GM20000 (cell line): ENCODE measurements around the gene SLC4A8.
A peak's percentile ranks its signal among the peaks of the same experiment; 100 is the strongest.

ENCODE experiments used
- DNase-seq: peaks from one replicate; pipeline ENCODE4 v3.0.0; 2012; ENCODE audit warnings: low spot score
- TF ChIP-seq, protein P1 (sequence below): IDR thresholded peaks from 2 replicates; pipeline ENCODE4 v1.5.1; 2012; ENCODE audit warnings: mild to moderate bottlenecking, control low read depth; ENCODE audit errors: extremely low read depth, missing control alignments

The SLC4A8 gene

DNA sequence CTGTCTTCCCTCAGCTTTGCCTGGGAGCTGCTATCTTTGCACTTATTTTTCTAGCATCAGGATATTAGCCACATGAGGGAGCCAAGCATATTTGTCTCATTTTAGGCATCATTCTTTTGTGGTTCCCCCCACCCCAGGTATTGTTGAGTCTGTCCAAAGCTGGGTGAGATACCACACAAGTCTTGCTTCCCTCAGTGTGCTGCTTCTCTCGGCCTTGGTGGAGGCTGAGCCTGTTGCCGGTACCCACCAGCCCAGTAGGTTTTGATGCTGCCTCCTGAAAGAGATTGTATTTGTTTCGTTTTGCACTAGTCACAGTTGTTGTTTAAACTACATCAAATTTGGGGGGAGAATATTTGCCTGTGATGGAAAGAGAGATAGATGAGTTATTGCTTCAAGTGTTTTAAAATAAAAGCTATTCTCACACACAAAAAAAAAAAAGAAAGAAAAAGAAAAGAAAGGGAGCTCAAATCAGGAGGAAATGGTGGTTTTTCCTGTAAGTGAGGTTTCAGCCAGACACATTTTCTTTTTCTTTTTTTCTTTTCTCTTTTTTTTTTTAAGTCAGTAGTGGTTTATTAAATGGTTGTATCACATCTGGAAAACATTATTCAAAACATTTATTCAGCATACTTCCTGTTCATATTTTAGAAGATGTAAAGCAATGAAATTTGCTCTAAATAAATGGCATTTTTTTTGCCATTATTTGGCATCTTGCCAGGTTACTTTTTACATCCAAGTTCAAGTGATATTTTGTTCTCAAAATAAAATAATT is 58.5 kb downstream of the SLC4A8 start:
- TF ChIP-seq, protein P1, sequence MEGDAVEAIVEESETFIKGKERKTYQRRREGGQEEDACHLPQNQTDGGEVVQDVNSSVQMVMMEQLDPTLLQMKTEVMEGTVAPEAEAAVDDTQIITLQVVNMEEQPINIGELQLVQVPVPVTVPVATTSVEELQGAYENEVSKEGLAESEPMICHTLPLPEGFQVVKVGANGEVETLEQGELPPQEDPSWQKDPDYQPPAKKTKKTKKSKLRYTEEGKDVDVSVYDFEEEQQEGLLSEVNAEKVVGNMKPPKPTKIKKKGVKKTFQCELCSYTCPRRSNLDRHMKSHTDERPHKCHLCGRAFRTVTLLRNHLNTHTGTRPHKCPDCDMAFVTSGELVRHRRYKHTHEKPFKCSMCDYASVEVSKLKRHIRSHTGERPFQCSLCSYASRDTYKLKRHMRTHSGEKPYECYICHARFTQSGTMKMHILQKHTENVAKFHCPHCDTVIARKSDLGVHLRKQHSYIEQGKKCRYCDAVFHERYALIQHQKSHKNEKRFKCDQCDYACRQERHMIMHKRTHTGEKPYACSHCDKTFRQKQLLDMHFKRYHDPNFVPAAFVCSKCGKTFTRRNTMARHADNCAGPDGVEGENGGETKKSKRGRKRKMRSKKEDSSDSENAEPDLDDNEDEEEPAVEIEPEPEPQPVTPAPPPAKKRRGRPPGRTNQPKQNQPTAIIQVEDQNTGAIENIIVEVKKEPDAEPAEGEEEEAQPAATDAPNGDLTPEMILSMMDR = peak; percentile 5
- DNase-seq = peak; percentile 15

DNA sequence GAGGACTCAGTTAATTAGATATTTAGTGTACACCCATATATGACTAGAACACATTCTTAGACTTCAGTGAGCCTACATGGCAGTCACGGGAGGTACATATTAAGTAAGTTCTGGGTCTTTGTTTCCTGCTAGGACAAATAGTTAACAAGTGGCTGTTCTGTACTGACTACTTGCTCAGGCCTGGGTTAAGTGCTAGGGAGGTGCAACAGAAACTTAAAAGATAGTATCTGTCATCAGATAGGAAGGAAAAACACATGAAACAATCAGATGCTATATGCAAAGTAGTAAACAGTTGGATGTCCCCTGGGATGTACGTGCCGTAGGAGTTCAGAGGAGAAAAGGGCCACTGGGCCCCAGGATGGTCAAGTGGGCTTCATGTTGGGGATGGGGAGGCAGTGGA is 59.5 kb downstream of the SLC4A8 start:
- no peak for DNase-seq
- TF ChIP-seq, protein P1 = no peak

DNA sequence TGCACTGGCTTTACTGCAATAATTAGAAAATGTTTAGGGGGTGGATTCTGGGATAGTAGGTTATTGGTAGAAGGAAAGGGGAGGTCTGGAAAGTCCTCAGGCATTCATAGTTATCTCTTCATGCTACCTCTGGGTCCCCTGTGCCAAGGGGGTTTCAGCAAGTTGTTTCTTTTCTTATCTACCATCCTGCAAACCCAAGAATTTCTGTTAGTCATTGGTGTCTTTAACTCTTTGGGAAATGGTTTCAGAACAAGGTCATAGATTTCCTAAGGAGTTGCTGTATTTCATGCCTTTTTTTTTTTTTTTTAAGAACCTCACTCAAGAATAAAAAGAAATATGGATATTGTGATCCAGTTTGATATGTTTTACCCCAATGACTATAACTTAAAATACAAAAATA is 63.6 kb downstream of the SLC4A8 start:
- TF ChIP-seq, protein P1 = no peak
- no peak for DNase-seq

DNA sequence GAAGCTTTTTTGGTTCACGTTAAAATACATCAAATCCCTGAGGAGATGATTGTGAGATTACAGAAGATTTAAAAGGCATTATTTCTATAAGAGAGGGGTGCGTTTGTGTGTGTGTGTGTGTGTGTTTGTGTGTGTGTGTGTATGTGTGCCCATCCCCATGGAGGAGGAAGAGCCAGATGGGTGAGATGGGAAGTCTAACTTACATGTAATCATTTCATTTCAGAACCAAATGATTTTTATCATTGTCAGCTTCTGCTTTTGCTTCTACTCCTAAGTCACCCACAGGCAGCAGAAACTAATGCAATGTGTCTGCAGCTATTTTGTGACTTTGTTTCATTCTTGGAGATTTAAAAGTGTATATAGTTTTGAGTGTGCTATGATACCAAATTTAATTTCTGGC is 68.7 kb downstream of the SLC4A8 start:
- no peak for DNase-seq
- TF ChIP-seq, protein P1 = no peak

DNA sequence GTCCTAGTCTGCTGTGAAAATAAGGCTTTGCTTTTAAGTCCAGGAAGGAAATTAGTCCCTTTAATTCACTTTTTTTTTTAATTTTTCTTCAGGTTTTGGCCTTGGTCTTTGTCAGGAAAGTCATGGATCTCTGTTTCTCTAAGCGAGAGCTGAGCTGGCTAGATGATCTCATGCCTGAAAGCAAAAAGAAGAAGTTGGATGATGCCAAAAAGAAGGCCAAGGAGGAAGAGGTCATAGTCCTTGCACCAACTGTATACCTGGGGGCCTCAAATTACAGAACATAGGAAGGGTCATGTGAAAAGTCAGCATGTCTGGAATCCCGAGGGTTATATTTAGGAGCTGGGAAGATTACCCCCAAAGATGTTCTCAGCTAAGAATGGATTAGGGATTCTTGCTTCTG is 72.3 kb downstream of the SLC4A8 start:
- TF ChIP-seq, protein P1 = no peak
- no peak for DNase-seq

DNA sequence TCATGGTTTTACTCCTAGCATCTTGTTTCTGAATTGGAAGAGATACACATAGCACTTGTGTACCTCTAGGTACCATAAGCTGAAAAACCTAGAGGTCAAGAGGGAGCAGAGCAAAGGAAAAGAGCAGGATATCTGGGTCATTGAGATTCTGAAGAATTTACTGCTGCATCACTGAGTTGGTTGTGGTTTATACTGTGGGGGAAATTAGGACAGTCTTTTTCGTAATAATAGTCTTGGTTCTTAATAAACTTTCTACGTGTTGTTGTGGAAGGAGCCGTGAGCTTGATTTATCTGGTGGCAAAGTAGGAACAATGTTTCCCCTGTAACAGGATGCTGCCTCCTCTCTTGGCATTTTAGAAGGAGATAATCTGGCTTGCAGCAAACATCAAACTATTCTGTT is 80.2 kb downstream of the SLC4A8 start:
- DNase-seq = no peak
- TF ChIP-seq, protein P1 = no peak

DNA sequence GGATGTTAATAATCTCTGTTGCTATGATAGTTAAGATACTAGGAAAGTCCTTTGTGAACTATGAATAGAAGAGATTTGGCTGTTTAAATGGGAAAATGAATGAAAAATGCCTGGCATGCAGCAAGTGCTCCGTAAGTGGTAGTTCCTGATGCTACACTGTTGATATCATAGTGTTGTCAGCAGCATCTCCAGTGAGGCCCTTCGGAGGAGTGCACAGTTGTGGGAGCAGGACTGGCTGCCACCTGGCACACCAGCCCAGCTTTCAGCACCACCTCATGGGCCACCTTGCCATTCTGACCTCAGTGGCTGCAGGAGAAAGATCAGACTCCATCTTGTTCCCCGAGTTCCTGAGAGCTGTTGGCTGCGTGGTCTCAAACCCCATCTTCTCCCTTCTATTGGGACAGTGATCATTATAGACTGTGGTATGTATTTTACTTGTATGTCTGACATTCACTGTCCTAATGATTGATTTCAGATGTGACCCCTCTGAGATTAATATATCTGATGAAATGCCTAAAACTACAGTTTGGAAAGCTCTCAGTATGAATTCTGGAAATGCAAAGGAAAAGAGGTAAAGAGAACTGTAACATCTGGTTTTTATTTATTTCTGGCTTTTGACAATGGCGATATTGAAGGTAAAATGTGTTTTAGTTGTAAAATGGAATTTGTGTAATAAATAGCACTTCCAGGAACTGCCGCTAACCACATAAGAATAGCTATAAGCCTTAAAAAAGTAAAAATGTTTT is 80.9 kb downstream of the SLC4A8 start:
- no peak for DNase-seq
- TF ChIP-seq, protein P1 = no peak
